DMS53 treated with DMSO at 0.1 percent for 48 hours (cell line): Measurements from ENCODE around the gene HAAO.

Experiments
- DNase-seq: peaks from one replicate; lab custom pipeline; 2025; ENCODE audit not compliant: unreplicated experiment; lab: John Stamatoyannopoulos, UW

HAAO gene

GRCh38 chr2:42815726-42816125 lies 23.3 kb upstream of the HAAO start:
- no peak for DNase-seq

DNA sequence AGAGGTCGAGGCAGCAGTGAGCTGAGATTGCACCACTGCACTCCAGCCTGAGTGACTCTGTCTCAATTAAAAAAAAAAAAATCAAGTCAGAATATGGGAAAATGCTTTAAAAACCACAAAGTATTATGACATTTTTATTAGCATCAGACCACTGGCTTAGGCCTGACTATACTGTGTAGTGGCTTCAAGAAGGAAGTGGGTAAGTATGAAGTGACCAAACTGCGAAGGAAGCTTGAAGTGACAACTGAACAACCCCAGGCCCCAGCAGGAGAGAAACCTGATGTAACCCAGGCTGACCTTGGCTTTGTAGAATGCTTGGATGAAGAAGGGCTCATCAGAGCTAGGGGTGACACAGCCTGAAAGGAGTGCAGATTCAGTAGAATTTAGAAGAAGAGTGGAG lies 21.4 kb upstream of the HAAO start:
- DNase-seq = no peak

DNA sequence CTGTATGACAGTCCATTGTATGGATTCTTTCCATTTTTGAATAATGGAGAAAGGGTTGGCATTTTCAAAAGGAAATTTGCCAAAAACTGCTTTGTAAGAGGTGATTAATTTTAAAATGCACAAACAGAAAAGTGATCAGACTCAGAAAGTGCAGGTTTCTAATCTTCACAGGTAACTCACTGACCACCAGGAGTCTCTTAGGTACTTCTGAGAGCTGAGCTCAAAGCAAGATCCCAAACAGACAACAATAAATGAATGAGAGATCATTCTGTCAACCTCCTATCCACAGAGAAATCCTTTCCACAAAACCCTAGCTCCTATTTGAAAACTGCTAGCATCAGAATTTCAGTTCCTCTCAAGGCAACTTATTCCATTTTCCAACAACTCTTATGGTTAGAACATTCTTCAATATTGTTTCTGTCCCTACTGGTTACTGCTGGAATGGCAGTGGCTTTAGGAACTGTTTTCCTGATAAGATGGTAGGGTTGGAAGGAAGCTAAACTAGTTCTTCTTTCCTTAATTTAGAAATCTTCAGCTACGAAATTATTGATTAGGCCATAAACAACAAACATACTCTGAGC lies 20.6 kb upstream of the HAAO start:
- DNase-seq = peak; percentile 7

GRCh38 chr2:42810971-42811811 lies 18.8 kb upstream of the HAAO start:
- peak; percentile 14 for DNase-seq

DNA sequence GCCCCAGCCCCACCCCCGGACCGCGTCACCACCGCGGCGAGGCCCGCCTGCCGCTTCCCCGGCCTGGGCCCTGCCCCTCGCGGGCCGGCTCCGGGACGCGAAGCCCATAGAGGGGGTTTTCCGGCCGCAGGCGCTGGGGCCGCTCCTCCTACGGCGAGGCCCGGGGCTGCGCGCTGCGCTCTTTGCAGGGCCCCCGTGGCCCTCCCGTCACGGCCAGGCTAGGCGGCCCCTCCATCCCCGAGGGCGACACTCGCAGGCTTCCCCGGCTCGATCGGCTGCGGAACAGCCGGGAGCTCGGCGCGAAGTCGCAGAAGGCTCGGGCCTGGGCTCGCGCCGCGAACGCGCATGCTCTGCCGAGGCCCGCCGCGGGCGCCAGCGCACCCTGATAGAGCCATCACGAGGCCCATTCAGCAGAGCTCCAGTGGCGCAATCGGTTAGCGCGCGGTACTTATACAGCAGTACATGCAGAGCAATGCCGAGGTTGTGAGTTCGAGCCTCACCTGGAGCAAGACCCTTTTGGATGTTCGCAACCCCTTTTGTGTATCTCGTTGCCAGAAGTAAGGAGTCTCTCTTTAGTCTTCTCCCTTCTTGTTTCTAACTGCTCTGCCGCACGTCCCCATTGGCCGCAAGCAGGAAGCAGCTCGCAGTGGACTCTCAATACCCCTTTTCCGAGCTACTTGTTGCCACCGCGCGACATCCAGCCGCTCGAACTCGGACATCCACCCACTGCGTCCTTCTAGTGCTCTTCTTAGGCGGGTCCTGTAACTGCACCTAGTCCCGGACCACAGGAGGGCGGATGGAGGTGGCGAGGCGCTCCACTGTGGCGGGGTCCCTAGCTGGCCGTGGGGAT lies 18.0 kb upstream of the HAAO start:
- DNase-seq = peak; percentile 67

- no peak for DNase-seq
Measured at GRCh38 chr2:42809819-42810120, 17.4 kb upstream of the HAAO start.

- peak; percentile 58 for DNase-seq
Measured at GRCh38 chr2:42809131-42809818, 16.9 kb upstream of the HAAO start.

DNA sequence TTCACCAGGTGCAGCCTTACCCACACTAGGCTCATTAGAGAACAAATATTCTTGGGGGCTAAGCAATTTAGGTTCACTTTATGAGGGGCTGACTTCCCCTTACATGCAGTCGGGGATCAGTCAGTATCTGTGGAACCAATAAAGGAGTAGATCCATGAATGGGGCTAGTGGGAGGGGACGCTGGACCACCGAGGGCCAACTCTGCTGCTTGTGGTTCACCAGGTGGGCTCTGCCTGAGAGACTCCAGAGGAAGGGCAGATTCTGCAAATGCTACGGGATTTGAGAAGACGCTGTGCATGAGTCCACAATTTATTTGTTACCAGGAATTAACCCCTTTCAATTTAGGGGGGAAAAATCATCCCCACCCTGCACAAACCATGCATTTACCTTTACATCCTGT lies 15.9 kb upstream of the HAAO start:
- no peak for DNase-seq

DNA sequence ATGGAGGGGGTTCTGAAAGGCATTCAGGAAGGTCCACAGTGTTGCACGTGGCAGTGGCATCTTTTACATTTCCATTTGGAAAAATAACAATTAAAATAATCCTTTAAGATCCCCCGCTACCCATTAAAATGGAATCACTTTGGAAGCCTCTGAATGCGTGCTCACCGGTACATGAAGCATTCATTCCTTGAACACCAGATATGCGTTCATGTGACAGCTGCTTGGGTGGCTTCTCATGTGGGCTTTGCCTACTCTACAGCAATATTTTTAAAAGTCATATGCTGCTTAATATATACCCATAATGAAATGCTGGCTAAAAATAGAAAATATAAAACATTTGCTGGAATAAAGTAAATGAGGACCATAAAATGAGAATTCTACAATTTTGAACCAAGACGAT lies 14.4 kb upstream of the HAAO start:
- no peak for DNase-seq

- no peak for DNase-seq
Measured at GRCh38 chr2:42804891-42805290, 12.5 kb upstream of the HAAO start.

- no peak for DNase-seq
Measured at GRCh38 chr2:42804338-42804737, 12.0 kb upstream of the HAAO start.

DNA sequence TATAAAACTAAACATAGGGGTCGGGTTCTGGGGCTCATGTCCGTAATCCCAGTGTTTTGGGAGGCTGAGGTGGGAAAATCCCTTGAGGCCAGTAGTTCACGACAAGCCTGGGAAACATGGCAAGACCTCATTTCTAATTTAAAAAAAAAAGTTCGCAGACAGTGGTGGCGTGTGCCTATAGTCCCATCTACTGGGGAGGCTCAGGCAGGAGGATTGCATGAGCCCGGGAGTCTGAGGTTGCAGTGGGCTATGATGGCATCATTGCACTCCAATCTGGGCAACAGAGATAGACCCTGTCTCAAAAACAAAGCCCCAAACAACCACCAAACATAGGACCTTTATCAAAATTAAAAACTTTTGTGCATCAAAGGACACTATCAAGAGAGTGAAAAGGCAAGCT lies 9.8 kb upstream of the HAAO start:
- DNase-seq = no peak

DNA sequence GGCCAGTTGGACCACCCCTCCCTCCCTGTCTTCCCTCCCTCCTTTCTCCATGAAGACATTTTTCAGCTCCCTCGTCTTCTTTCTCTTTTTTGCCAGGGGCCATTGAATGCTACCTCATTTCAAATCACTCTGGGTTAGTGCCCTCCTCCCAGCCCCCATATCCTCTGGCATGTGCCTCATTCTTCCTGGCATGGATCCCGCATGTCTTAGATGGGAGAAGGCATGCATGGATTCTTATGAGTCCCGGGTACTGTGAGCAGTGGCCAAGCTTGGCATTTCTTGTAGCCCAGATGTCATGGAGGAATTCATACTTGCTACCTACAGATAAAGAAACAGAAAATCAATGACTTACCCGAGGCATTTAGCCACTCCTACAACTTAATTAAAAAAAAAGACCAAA lies 9.0 kb upstream of the HAAO start:
- no peak for DNase-seq

- DNase-seq = no peak
Measured at GRCh38 chr2:42800981-42801380, 8.6 kb upstream of the HAAO start.

GRCh38 chr2:42800461-42800962 lies 8.1 kb upstream of the HAAO start:
- DNase-seq = no peak

DNA sequence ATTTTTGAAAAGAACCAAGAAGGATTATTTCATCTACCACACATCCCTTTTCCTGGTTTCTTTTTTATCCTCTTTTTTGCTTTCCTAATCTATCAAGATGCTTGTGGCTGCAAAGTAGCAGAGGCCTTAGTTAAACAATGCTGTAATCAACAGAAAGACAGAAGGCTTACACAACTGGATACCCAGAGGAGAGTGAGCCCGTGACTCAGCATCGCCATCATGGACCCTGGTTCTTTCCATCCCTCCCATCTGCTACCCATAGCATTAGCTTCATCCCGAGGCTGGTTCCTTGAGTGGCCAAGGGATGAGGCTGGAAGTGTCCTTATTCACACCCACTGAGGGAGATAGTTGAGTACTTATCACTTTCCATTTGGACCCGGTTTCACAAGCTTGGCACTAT lies 7.5 kb upstream of the HAAO start:
- no peak for DNase-seq

DNA sequence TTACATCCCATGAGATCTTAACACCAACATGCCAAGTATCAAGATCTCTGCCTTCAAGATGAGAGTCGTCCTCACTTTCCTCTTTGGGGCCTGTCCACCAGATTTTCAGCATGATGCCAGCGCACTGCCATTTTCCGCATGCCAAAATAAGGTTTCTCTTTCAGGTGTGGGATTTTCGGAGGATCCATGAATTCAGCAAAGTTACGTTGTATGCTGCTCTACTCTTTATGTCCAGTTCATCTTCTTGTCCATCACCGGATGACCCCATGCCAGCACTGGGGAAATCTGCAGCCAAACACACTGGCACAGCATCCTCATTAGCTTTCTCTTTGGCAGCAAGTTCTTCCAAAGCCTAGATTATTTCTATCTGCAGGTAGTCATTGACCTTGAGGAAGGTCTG lies 4.9 kb upstream of the HAAO start:
- no peak for DNase-seq

- DNase-seq = no peak
Measured at GRCh38 chr2:42796427-42797248, 4.3 kb upstream of the HAAO start.

- DNase-seq = no peak
Measured at GRCh38 chr2:42795841-42796301, 3.5 kb upstream of the HAAO start.

DNA sequence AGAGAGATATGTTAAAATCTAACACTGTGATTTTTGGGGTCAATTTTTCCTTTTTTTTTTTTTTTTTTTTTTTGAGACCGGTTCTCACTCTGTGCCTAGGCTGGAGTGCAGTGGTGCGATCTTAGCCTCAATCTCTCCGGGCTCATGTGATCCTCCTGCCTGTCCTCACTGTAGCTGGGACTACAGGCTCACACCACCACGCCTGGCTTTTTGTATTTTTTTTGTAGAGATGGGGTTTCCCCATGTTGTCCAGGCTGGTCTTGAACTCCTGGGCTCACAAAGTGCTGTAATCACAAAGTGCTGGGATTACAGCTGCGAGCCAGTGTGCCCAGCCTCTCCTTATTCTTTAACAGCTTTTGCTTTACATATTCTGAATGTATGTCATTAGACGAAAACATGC lies 2.9 kb upstream of the HAAO start:
- no peak for DNase-seq
